Natural killer cell (primary cell): ENCODE data around the gene PPP1R9A. TPM values are rescaled to one million over a fixed set of nuclear protein-coding genes. Genes with fewer than 3 reads are reported as not detected.

Source experiments
- ATAC-seq, 3 donors: fragments of 150-1000 bp in 2 of 3; fragments of 200-7000 bp in 1 of 3; cut with Tn5 transposase; 1 replicate in 1 of 3; 2 replicates in 2 of 3; pipeline ENCODE4 v1.10.0; 2021; ENCODE audit warnings: mild to moderate bottlenecking in 2 of 3, moderate library complexity in 2 of 3
- DNase-seq, 2 donors: peaks; one replicate each; pipeline versions ENCODE4 v3.0.0 to v3.0.0-alpha.2; 2013 to 2021; ENCODE audit warnings: mixed read lengths in 1 of 2
- H3K27ac ChIP-seq: one replicate; pipeline ENCODE4 v1.5.1; 2013; ENCODE audit warnings: mild to moderate bottlenecking, low read length
- H3K27me3 ChIP-seq: one replicate; pipeline ENCODE4 v1.6.1; 2013; ENCODE audit warnings: low read length; ENCODE audit not compliant: control insufficient read depth, insufficient read depth
- H3K36me3 ChIP-seq: one replicate; pipeline ENCODE4 v1.6.1; 2013; ENCODE audit warnings: low read length; ENCODE audit not compliant: control insufficient read depth, insufficient read depth
- H3K4me1 ChIP-seq: one replicate; pipeline ENCODE4 v1.6.1; 2013; ENCODE audit warnings: low read length; ENCODE audit not compliant: control insufficient read depth, insufficient read depth
- H3K4me3 ChIP-seq: one replicate; pipeline ENCODE4 v1.5.1; 2013; ENCODE audit warnings: low read length
- H3K9me3 ChIP-seq: one replicate; pipeline ENCODE4 v1.6.1; 2013; ENCODE audit warnings: low read length; ENCODE audit not compliant: control insufficient read depth, insufficient read depth
- H3K27ac Mint-ChIP-seq, 2 donors: one replicate each; pipeline ENCODE4 v1.8.0; 2022; ENCODE audit warnings: mild to moderate bottlenecking in 2 of 2, mixed read lengths in 2 of 2, moderate library complexity in 1 of 2
- H3K27me3 Mint-ChIP-seq, 2 donors: one replicate each; pipeline ENCODE4 v1.8.0; 2022; ENCODE audit warnings: low read depth in 2 of 2, mixed read lengths in 2 of 2
- H3K36me3 Mint-ChIP-seq: one replicate; pipeline ENCODE4 v1.8.0; 2022; ENCODE audit warnings: mixed read lengths
- H3K4me1 Mint-ChIP-seq, 2 donors: one replicate each; pipeline ENCODE4 v1.8.0; 2022; ENCODE audit warnings: mixed read lengths in 2 of 2
- H3K4me3 Mint-ChIP-seq: one replicate; pipeline ENCODE4 v1.8.0; 2022; ENCODE audit warnings: mild to moderate bottlenecking, moderate library complexity, mixed read lengths
- H3K9me3 Mint-ChIP-seq, 2 donors: one replicate each; pipeline ENCODE4 v1.8.0; 2022; ENCODE audit warnings: mixed read lengths in 2 of 2
- WGBS: methylation state at CpG from one replicate; pipeline ENCODE4 v1.1.7; 2013; ENCODE audit warnings: missing lambda C conversion rate; ENCODE audit not compliant: insufficient coverage; 5-methylcytosine and 5-hydroxymethylcytosine counted together
- intact Hi-C: fragments of 100-400 bp; cut with micrococcal nuclease; formaldehyde crosslinking; loops from one replicate; pipeline ENCODE4 v1.14.2; 2022
- total RNA-seq, 4 donors: library from RNA; stranded (reverse); fragments of 120-200 nt in 1 of 4; gene quantifications; one replicate each; pipeline versions ENCODE4 v1.2.3 to v1.2.4, GENCODE V29; 2013 to 2022
- TF ChIP-seq, protein P1 (sequence below): fragments of 200-600 bp; IDR thresholded peaks from one replicate; pipeline ENCODE4 v1.8.0; 2022; ENCODE audit warnings: antibody characterized with exemption

Gene PPP1R9A
- total RNA-seq, 3 donors from 2014 or later (not counting 1 experiment from before 2014, with no cell fraction given): 1.6 to 6.0 (median 2.0) TPM

DNA sequence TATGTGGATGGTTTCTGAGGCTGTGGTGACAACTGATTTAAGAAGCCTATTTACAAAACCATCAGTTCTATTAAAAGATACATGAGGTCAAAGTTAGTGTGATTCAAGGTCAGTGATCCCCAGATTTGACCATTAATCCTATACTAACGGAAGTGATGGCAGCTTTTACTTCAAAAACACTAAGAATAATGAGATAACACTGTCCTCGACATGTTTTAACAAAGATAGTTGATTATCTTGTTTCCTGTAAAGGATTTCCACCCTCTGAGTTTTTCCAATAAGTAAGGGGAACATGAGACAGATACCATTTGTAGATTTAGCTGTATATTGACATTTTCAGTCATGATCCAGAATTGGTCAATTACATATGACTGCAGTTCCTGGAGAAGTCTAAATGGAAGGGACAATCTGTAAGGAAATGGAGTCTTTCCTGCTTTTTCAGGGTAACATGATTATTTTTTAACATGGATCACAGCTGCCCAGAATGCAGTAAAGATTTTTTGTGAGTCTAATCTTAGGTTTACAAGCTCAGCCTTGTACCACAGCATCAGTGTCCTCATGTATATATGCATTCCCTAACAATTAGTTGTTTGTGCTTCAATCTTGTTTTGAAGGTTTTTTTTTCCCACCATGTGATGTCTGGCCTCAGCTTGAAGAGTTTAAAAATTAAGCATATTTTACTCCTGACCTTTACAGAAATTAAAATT is 188.0 kb downstream of the PPP1R9A start:
- Histone ChIP-seq H3K27ac (no peak overlapping the region), H3K4me3 (no peak overlapping the region), H3K36me3 (no peaks in the 10 kb centered on the region), H3K9me3 (no peaks in the 10 kb centered on the region), H3K4me1 (no peaks in the 10 kb centered on the region), H3K27me3 (no peaks in the 10 kb centered on the region)
- no peak for ATAC-seq
- DNase-seq: no peak
- H3K36me3 Mint-ChIP-seq: no peaks in the 10 kb centered on the region
- intact Hi-C loops: no loop called here
- 63% methylated on average over 1 of the region's 2 CpGs for WGBS
- no peaks in the 10 kb centered on the region for H3K4me1 Mint-ChIP-seq
- no peaks in the 10 kb centered on the region for H3K27me3 Mint-ChIP-seq
- H3K9me3 Mint-ChIP-seq: no peaks in the 10 kb centered on the region
- TF ChIP-seq, protein P1, sequence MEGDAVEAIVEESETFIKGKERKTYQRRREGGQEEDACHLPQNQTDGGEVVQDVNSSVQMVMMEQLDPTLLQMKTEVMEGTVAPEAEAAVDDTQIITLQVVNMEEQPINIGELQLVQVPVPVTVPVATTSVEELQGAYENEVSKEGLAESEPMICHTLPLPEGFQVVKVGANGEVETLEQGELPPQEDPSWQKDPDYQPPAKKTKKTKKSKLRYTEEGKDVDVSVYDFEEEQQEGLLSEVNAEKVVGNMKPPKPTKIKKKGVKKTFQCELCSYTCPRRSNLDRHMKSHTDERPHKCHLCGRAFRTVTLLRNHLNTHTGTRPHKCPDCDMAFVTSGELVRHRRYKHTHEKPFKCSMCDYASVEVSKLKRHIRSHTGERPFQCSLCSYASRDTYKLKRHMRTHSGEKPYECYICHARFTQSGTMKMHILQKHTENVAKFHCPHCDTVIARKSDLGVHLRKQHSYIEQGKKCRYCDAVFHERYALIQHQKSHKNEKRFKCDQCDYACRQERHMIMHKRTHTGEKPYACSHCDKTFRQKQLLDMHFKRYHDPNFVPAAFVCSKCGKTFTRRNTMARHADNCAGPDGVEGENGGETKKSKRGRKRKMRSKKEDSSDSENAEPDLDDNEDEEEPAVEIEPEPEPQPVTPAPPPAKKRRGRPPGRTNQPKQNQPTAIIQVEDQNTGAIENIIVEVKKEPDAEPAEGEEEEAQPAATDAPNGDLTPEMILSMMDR: no peak
- H3K27ac Mint-ChIP-seq: no peak overlapping the region
- no peak overlapping the region for H3K4me3 Mint-ChIP-seq

DNA sequence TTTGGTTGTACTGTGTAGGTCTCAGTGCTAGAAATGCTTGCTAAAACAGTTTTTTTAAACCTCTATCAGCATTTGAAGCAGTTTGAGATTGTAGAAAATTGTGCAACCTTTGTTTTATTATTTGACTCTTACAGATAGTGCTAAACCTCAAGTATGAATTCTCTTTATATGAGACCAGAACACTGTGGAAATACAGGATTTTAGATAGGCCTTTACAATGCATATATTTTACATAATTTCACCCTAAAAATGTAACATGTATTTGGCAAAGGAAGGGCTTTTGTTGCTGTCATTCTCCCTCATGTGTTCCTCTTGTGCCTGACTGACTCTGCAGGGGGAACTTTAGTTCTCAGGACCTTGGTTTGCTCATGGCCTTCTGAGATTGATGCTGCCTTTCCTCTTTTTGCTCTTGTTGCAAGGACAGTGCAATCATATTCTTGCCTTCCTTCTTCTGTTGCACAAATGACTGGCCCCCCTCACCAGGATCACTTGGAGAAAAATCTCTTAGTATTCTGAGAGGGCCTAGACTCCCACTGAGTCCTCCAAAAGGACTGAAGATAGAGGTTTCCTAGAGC is 188.7 kb downstream of the PPP1R9A start:
- Mint-ChIP-seq H3K9me3 (no peaks in the 10 kb centered on the region), H3K4me3 (no peak overlapping the region), H3K27me3 (no peaks in the 10 kb centered on the region), H3K4me1 (no peaks in the 10 kb centered on the region), H3K36me3 (no peaks in the 10 kb centered on the region), H3K27ac (no peak overlapping the region)
- H3K9me3 ChIP-seq: no peaks in the 10 kb centered on the region
- DNase-seq: no peak
- H3K36me3 ChIP-seq: no peaks in the 10 kb centered on the region
- TF ChIP-seq, protein P1: no peak
- H3K27me3 ChIP-seq: no peaks in the 10 kb centered on the region
- no peaks in the 10 kb centered on the region for H3K4me1 ChIP-seq
- intact Hi-C loops: no loop called here
- H3K27ac ChIP-seq: no peak overlapping the region
- ATAC-seq: no peak
- no peak overlapping the region for H3K4me3 ChIP-seq

DNA sequence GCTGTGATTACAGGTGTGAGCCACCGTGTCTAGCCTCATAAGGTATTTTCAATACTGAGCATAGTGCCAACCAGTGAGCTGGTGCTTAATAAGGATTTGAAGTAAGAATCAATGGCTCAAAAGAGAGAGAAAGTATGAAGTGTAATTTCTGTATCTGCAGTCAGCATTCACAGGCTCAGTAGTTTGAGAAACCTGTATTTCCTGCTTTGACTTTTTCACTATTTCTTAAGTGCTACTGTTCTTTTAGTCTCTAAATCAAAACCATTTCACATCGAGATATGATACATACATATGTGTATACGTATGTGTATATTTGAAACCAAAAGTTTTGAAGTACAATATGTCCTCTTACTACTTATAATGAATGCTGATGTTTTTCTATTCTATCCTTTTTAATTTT is 189.9 kb downstream of the PPP1R9A start:
- no peak for DNase-seq
- 92% methylated on average over 1 of the region's 3 CpGs for WGBS
- H3K4me3 Mint-ChIP-seq: no peak overlapping the region

More for the DNA sequence above, 189.9 kb downstream of the PPP1R9A start:
- H3K27me3 Mint-ChIP-seq: no peaks in the 10 kb centered on the region
- ATAC-seq: no peak
- Histone ChIP-seq H3K9me3 (no peaks in the 10 kb centered on the region), H3K27me3 (no peaks in the 10 kb centered on the region), H3K36me3 (no peaks in the 10 kb centered on the region), H3K4me3 (no peak overlapping the region), H3K4me1 (no peaks in the 10 kb centered on the region), H3K27ac (no peak overlapping the region)
- H3K9me3 Mint-ChIP-seq: no peaks in the 10 kb centered on the region
- intact Hi-C loops: no loop called here
- H3K36me3 Mint-ChIP-seq: no peaks in the 10 kb centered on the region
- no peaks in the 10 kb centered on the region for H3K4me1 Mint-ChIP-seq
- no peak overlapping the region for H3K27ac Mint-ChIP-seq
- TF ChIP-seq, protein P1: no peak
